NCI-H2227 treated with DMSO at 0.1 percent for 48 hours (cell line): ENCODE measurements around the gene SETDB1.
"Not testable (repeated sequence)": the region's sequence is repeated elsewhere in the genome, so short reads cannot be mapped to it uniquely, and the experiment has no call there.

ENCODE experiments used
- DNase-seq: peaks from one replicate; lab custom pipeline; 2025; lab: John Stamatoyannopoulos, UW

The SETDB1 gene

DNA sequence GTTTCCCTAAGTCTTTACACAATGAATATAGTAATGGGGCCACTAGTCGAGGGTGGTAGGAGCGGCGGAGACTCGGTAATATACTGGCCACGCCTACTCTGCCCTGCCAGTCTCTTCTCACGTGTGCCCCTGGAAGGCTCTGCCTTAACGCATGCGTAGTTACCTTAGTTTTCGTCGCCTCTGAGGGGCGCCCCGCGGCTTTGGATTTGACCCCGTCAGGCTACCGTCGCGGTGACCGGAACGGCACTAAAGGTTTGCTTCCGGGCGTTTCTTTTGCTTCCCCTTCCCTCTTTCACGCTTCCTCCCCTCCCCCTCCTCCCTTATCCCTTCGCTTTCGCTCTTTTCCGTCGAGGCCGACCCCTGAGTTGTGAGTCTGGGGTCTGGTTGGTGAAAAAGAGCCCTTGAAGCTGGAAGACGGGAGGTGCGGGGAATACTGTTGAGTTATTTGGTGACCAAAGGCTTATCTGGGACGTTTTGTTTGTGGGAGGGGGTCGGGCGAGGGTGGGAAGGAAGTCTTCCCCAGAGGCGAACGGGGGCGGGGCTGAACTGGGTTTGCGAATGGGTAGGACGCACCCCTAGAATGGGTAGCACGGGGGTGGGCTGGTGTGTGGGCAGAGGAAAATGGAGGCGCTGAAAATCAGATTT lies at the start of gene SETDB1:
Gene SETDB1 (plus strand): TSS at position 267 of the 645 bp plus-strand sequence. CDS start 1,352 bp downstream, outside the sequence.
- DNase-seq, result peak; percentile 98

GRCh38 chr1:150878931-150879330 lies 47.2 kb upstream of the SETDB1 start:
- DNase-seq, result not testable (repeated sequence)

- DNase-seq, result no peak
These were observed 44.7 kb upstream of the SETDB1 start for GRCh38 chr1:150881331-150882070.

DNA sequence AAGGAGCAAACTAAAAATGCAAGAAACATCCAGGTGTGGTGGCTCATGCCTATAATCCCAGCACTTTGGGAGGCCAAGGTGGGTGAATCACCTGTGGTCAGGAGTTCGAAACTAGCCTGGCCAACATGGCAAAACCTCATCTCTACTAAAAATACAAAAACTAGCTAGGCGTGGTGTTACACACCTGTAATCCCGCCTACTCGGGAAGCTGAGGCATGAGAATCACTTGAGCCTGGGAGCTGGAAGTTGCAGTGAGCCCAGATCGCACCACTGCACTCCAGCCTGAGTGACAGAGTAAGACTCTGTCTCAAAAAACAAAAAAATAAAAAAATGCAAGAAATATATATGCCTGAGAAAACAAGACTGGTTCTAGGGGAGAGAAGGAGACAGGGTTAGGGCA lies 43.0 kb upstream of the SETDB1 start:
- DNase-seq, result not testable (repeated sequence)

GRCh38 chr1:150887018-150887417 lies 39.1 kb upstream of the SETDB1 start, which contains the start of gene CTXND2:
Gene CTXND2 (plus strand): TSS chr1:150887136. CDS start chr1:150912315, 25,179 bp downstream.
- no peak for DNase-seq

DNA sequence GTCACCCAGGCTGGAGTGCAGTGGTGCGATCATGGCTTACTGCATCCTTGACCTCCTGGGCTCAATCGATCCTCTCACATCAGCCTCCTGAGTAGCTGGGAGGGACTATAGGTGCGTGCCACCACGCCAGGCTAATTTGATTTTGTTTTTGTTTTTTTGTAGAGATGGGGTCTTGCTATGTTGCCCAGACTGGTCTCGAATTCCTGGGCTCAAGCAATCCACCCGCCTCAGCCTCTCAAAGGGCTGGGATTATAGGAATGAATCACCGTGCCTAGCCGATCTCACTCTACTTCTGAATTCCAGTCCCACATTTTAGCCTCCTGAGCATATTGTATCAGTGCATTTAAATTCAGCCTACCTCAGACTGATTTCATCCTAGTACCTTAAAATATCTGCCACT lies 37.4 kb upstream of the SETDB1 start:
- DNase-seq, result no peak

- no peak for DNase-seq
These were observed 36.1 kb upstream of the SETDB1 start for GRCh38 chr1:150890033-150890416.

- DNase-seq, result no peak
These were observed 32.7 kb upstream of the SETDB1 start for GRCh38 chr1:150893336-150893913.

DNA sequence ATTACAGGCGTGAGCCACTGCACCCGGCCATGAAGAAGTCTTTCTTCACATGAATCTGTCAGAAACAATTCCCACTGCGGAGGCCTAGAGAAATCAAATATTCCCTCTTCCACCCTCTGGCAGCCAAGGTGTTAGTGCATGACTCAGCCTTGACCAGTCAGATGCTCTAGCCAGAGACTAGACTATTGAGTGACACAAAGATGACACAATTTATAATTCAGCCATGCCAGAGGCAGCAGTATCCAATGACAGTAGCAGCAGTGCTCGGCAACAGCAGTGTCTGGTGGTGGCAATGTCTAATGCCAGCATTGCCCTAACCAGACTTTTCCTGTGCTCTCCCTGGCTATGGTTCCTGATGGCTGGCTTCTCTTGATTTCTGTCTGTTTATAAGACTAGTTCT lies 30.5 kb upstream of the SETDB1 start:
- DNase-seq, result peak; percentile 22

DNA sequence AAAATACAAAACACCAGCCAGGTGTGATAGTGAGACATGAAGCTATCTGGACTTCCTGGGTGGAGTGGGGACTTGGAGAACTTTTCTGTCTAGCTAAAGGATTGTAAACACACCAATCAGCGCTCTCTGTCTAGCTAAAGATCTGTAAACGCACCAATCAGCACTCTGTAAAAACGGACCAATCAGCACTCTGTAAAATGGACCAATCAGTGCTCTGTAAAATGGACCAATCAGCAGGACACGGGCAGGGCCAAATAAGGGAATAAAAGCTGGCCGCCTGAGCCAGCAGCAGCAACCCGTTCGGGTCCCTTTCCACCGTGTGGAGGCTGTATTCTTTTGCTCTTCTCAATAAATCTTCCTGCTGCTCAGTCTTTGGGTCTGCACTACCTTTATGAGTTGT lies 26.4 kb upstream of the SETDB1 start:
- not testable (repeated sequence) for DNase-seq

- DNase-seq, result no peak
These were observed 23.8 kb upstream of the SETDB1 start for GRCh38 chr1:150902346-150902745.

- DNase-seq, result no peak
These were observed 23.4 kb upstream of the SETDB1 start for GRCh38 chr1:150902751-150903150.

- no peak for DNase-seq
These were observed 20.9 kb upstream of the SETDB1 start for GRCh38 chr1:150905301-150905700.

- DNase-seq, result no peak
These were observed 19.8 kb upstream of the SETDB1 start for GRCh38 chr1:150906329-150906728.

GRCh38 chr1:150906813-150907212 lies 19.4 kb upstream of the SETDB1 start:
- DNase-seq, result no peak

DNA sequence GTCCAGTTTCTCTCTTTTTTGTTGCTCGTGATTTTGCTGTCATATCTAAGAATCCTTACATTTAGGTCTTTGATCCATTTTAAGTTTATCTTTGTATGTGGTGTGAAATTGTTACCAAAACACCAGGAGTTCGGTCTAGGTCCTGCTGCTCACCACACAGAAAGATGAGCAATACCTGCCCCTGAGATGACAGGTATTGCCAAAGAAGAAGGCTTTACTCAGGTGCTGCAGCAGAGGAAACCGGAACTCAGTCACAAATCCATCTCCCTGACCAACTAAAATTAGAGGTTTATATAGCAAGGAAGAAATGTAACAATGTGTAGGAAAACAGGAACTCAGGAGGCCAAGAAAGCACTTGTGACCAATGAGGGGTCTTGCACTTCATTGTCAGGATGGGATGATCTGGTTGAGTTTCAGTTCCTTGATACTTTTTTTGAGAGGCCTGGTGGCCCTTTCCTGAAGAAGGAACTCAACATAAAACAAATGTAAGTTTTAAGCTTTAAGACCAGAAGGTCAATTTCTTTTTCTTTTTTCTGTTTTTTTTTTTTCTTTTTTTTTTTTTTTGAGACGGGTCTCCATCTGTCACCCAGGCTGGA lies 16.5 kb upstream of the SETDB1 start:
- DNase-seq, result no peak

DNA sequence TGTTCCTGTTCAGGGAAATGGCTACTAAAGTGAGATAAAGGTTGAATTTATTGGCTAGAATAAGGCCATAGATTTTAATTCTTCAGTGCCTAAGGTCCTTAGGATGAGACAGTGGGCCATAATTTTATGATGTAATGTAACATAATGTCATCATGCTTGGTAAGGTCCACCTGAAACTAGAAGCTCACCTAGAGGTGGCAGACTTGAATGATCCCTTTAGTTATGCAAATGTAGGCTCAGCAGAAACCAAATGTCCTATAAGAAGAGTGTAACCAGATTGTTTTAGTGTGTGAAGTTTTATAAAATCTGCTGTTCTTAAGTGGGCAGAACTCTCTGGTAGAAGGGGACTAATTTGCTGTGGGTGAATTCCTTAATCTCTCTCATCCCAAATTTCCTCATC lies 13.5 kb upstream of the SETDB1 start:
- DNase-seq, result no peak

- no peak for DNase-seq
These were observed 8.8 kb upstream of the SETDB1 start for GRCh38 chr1:150917387-150917786.

DNA sequence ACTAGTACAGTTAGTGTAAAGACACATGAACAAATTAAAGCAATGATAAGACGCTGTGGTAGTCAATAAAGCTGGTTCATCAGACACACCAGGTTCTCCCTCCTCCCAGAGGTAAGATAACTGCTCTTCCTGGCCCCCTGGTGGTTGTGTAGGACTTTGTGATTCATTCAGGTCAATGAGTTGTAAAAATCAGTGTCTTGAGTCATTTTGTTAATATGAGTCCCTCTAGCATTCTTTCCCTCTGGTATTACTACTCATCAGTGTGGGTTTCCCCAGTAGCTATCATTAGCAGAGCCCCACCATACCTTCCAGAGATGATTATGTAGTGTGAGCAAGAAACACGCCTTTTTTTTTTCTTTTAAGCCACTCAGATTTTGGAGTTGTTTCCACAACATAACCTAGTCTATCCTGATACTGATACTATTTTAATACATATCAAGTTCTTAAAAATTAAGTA lies 3.6 kb upstream of the SETDB1 start:
- peak; percentile 82 for DNase-seq

DNA sequence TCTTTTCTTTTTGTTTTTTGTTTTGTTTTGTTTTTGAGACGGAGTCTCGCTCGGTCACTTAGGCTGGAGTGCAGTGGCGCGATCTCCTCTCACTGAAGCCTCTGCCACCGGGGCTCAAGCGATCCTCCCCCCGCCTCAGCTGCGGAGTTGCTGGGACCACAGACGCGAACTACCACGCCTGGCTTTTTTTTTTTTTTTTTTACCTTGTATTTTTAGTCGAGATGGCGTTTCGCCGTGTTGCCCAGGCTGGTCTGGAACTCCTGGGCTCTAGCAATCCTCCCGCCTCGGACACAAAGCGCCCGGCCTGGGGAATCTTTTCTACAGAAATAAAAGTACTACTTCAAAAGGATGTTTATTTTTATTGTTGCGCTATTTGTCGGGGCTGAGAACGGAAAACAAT lies 1.1 kb upstream of the SETDB1 start:
- DNase-seq, result peak; percentile 39

- no peak for DNase-seq
These were observed 1.5 kb downstream of the SETDB1 start for GRCh38 chr1:150927624-150928023.

DNA sequence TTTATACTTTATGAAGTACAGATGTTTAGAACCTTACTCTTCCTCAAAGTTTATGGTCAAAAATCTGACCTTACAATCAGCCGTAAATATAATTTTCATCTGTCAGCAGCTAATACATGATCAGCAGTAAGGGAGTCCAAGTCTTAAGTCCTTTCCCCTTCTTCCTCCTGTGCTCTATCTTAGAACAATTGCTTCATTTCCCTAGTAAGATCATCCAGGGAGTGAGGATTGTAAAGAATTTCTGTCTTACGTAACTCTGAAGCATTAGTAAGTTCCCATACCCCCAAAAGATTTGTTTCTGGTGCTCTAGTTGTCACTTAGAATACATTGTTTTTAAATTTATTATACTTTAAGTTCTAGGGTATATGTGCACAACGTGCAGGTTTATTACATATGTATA lies 2.1 kb downstream of the SETDB1 start:
- DNase-seq, result no peak

- DNase-seq, result not testable (repeated sequence)
These were observed 2.6 kb downstream of the SETDB1 start for GRCh38 chr1:150928775-150929174.
